Loucy (cell line): Measurements from ENCODE around the gene SDHA.

Source experiments
- H2AFZ ChIP-seq: fragments of 200-600 bp; sonication (generic); 2 replicates; pipeline ENCODE4 v1.6.0; 2016; ENCODE audit warnings: antibody characterized with exemption, mild to moderate bottlenecking, low read length, moderate library complexity
- H3F3A ChIP-seq: fragments of 200-600 bp; 2 replicates; pipeline ENCODE4 v1.6.0; 2016; ENCODE audit warnings: antibody characterized with exemption, low read depth, mild to moderate bottlenecking
- H3K27me3 ChIP-seq: fragments of 200-600 bp; sonication (generic); 2 replicates; pipeline ENCODE4 v1.6.1; 2014; ENCODE audit warnings: low read length, mild to moderate bottlenecking; ENCODE audit not compliant: insufficient read depth, poor library complexity, severe bottlenecking
- H3K36me3 ChIP-seq: fragments of 200-600 bp; sonication (generic); 2 replicates; pipeline ENCODE4 v1.6.1; 2016; ENCODE audit warnings: low read length; ENCODE audit not compliant: insufficient read depth
- H3K4me1 ChIP-seq: fragments of 200-600 bp; sonication (generic); 2 replicates; pipeline ENCODE4 v1.5.1; 2014; ENCODE audit warnings: low read length, mild to moderate bottlenecking; ENCODE audit not compliant: insufficient read depth, poor library complexity, severe bottlenecking
- H3K4me2 ChIP-seq: fragments of 200-600 bp; sonication (generic); 2 replicates; pipeline ENCODE4 v1.6.0; 2014; ENCODE audit warnings: antibody characterized with exemption, low read length, low read depth, mild to moderate bottlenecking; ENCODE audit not compliant: poor library complexity, severe bottlenecking
- H3K4me3 ChIP-seq: fragments of 200-600 bp; sonication (generic); 2 replicates; pipeline ENCODE4 v1.5.1; 2014; ENCODE audit warnings: low read length, mild to moderate bottlenecking, mixed read lengths; ENCODE audit not compliant: poor library complexity, severe bottlenecking
- H3K79me2 ChIP-seq: fragments of 200-600 bp; sonication (generic); 2 replicates; pipeline ENCODE4 v1.6.1; 2014; ENCODE audit warnings: low read length; ENCODE audit not compliant: insufficient read depth
- H3K9ac ChIP-seq: fragments of 200-600 bp; sonication (generic); 2 replicates; pipeline ENCODE4 v1.6.0; 2014; ENCODE audit warnings: mild to moderate bottlenecking, low read depth, low read length, moderate library complexity; ENCODE audit not compliant: poor library complexity, severe bottlenecking
- H3K9me2 ChIP-seq: fragments of 200-600 bp; sonication (generic); replicated peaks from 2 replicates; pipeline ENCODE4 v1.6.1; 2016; ENCODE audit warnings: low read depth, low read length, mixed read lengths
- H3K9me3 ChIP-seq: fragments of 200-600 bp; sonication (generic); 2 replicates; pipeline ENCODE4 v1.6.1; 2014; ENCODE audit warnings: mild to moderate bottlenecking, antibody characterized with exemption, low read length, low read depth; ENCODE audit not compliant: insufficient read depth
- H4K20me1 ChIP-seq: fragments of 200-600 bp; sonication (generic); 2 replicates; pipeline ENCODE4 v1.6.0; 2014; ENCODE audit warnings: antibody characterized with exemption, low read length, mild to moderate bottlenecking; ENCODE audit not compliant: insufficient read depth, poor library complexity, severe bottlenecking
- EZH2phosphoT487 ChIP-seq: fragments of 200-600 bp; IDR thresholded peaks from 2 replicates; pipeline ENCODE4 v1.6.1; 2018; ENCODE audit warnings: antibody characterized with exemption, mild to moderate bottlenecking, moderate library complexity, borderline replicate concordance
- TF ChIP-seq, protein P1 (sequence below): fragments of 200-600 bp; sonication (generic); conservative IDR thresholded peaks from 2 replicates; pipeline ENCODE4 v1.5.1; 2014; ENCODE audit warnings: mild to moderate bottlenecking, antibody characterized with exemption, low read length

SDHA gene

GRCh38 chr5:179401-179800 lies 38.7 kb upstream of the SDHA start:
- Histone ChIP-seq H3K27me3 (no peaks in the 10 kb centered on the region), H3K79me2 (no peaks in the 10 kb centered on the region), H3K4me1 (no peaks in the 10 kb centered on the region)

GRCh38 chr5:180286-180918 lies 37.7 kb upstream of the SDHA start:
- H3K4me2 ChIP-seq = no peak overlapping the region
- H3K36me3 ChIP-seq = no peaks in the 10 kb centered on the region
- H3K9me2 ChIP-seq = no peaks in the 10 kb centered on the region
- no peaks in the 10 kb centered on the region for H3K79me2 ChIP-seq
- no peaks in the 10 kb centered on the region for H4K20me1 ChIP-seq
- no peak overlapping the region for H3K4me3 ChIP-seq
- no peaks in the 10 kb centered on the region for H3K9me3 ChIP-seq
- H3K27me3 ChIP-seq = no peaks in the 10 kb centered on the region
- no peaks in the 10 kb centered on the region for H3F3A ChIP-seq
- TF ChIP-seq, protein P1, sequence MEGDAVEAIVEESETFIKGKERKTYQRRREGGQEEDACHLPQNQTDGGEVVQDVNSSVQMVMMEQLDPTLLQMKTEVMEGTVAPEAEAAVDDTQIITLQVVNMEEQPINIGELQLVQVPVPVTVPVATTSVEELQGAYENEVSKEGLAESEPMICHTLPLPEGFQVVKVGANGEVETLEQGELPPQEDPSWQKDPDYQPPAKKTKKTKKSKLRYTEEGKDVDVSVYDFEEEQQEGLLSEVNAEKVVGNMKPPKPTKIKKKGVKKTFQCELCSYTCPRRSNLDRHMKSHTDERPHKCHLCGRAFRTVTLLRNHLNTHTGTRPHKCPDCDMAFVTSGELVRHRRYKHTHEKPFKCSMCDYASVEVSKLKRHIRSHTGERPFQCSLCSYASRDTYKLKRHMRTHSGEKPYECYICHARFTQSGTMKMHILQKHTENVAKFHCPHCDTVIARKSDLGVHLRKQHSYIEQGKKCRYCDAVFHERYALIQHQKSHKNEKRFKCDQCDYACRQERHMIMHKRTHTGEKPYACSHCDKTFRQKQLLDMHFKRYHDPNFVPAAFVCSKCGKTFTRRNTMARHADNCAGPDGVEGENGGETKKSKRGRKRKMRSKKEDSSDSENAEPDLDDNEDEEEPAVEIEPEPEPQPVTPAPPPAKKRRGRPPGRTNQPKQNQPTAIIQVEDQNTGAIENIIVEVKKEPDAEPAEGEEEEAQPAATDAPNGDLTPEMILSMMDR = no peak
- no peak for TF ChIP-seq EZH2phosphoT487
- peaks cover 3% of the 10 kb centered on the region for H3K4me1 ChIP-seq
- no peak overlapping the region for H2AFZ ChIP-seq
- H3K9ac ChIP-seq = no peak overlapping the region

More at GRCh38 chr5:179401-179800, 38.7 kb upstream of the SDHA start:
- no peak overlapping the region for H2AFZ ChIP-seq
- H3K4me2 ChIP-seq = no peak overlapping the region
- no peak overlapping the region for H3K4me3 ChIP-seq
- H3K9ac ChIP-seq = no peak overlapping the region
- H3K9me3 ChIP-seq = no peaks in the 10 kb centered on the region
- H4K20me1 ChIP-seq = no peaks in the 10 kb centered on the region
- no peaks in the 10 kb centered on the region for H3K9me2 ChIP-seq
- H3K36me3 ChIP-seq = no peaks in the 10 kb centered on the region
- no peak for TF ChIP-seq EZH2phosphoT487
- TF ChIP-seq, protein P1 = no peak
- no peaks in the 10 kb centered on the region for H3F3A ChIP-seq

GRCh38 chr5:181160-181559 lies 37.0 kb upstream of the SDHA start:
- H3K4me1 ChIP-seq = peaks cover 10% of the 10 kb centered on the region
- TF ChIP-seq EZH2phosphoT487 = no peak
- TF ChIP-seq, protein P1 = no peak
- no peaks in the 10 kb centered on the region for H3K79me2 ChIP-seq

More at GRCh38 chr5:181160-181559, 37.0 kb upstream of the SDHA start:
- H3K4me2 ChIP-seq = no peak overlapping the region
- no peak overlapping the region for H2AFZ ChIP-seq
- no peaks in the 10 kb centered on the region for H3K9me3 ChIP-seq
- no peaks in the 10 kb centered on the region for H4K20me1 ChIP-seq
- H3K9me2 ChIP-seq = no peaks in the 10 kb centered on the region
- H3K36me3 ChIP-seq = no peaks in the 10 kb centered on the region
- no peaks in the 10 kb centered on the region for H3F3A ChIP-seq
- H3K4me3 ChIP-seq = no peak overlapping the region
- no peak overlapping the region for H3K9ac ChIP-seq
- H3K27me3 ChIP-seq = no peaks in the 10 kb centered on the region
